Tibial artery (tissue), 4 donors: Measurements from ENCODE around the gene SRGN.

Experiments
- DNase-seq, 2 donors: peaks; one replicate each; pipeline ENCODE4 v3.0.0-alpha.2; 2019
- H3K27ac ChIP-seq, 2 donors: fragments of 200-600 bp; sonication (generic) in 1 of 2; 1 replicate in 1 of 2; 2 replicates in 1 of 2; pipeline ENCODE4 v1.5.1; 2018 to 2019; ENCODE audit warnings: mild to moderate bottlenecking in 1 of 2
- H3K27me3 ChIP-seq, 2 donors: fragments of 200-600 bp; sonication (generic) in 1 of 2; one replicate each; pipeline versions ENCODE4 v1.5.1 to v1.6.0; 2016 to 2019
- H3K36me3 ChIP-seq, 3 donors: fragments of 200-600 bp; sonication (generic) in 2 of 3; one replicate each; pipeline ENCODE4 v1.5.1; 2016 to 2019; ENCODE audit warnings: mild to moderate bottlenecking in 2 of 3
- H3K4me1 ChIP-seq, 4 donors: fragments of 200-600 bp; sonication (generic) in 2 of 4; 1 replicate in 3 of 4; 2 replicates in 1 of 4; pipeline ENCODE4 v1.5.1; 2016 to 2019
- H3K4me3 ChIP-seq, 2 donors: fragments of 200-600 bp; sonication (generic) in 1 of 2; 1 replicate in 1 of 2; 2 replicates in 1 of 2; pipeline ENCODE4 v1.5.1; 2018 to 2019; ENCODE audit warnings: mild to moderate bottlenecking in 2 of 2
- H3K9me3 ChIP-seq, 3 donors: fragments of 200-600 bp; sonication (generic) in 1 of 3; one replicate each; pipeline ENCODE4 v1.5.1; 2016 to 2019
- intact Hi-C: fragments of 100-400 bp; cut with DNase I; formaldehyde crosslinking; loops from one replicate; pipeline ENCODE4 v1.15.0; 2023; ENCODE audit warnings: low total_unique reads
- TF ChIP-seq, protein P1 (sequence below), 2 experiments: fragments of 200-600 bp in 1 of 2; fragments of 450-650 bp in 1 of 2; IDR thresholded peaks; one replicate each; pipeline ENCODE4 v1.5.1; 2017 to 2019; ENCODE audit warnings: antibody characterized with exemption in 2 of 2, mild to moderate bottlenecking in 1 of 2, moderate library complexity in 1 of 2

SRGN gene

DNA sequence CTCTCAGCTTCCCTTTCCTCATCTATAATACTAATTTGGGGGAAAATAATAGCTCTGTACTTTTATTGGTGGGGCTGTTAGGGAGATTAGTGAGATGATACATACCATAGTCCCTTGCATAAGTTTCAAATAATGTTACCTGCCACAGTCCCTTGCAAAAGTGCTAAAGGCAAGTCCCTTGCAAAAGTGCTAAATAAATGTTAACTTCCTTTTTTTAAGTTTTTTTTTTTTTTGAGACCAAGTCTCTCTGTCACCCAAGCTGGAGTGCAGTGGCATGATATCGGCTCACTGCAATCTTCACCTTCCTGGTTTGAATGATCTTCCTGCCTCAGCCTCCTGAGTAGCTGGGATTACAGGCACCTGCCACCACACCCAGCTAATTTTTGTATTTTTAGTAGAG, 43.4 kb upstream of the SRGN start:
- Histone ChIP-seq H3K4me1 (no peaks in the 10 kb centered on the region), H3K36me3 (no peaks in the 10 kb centered on the region), H3K9me3 (no peaks in the 10 kb centered on the region), H3K27me3 (no peaks in the 10 kb centered on the region), H3K4me3 (no peak overlapping the region), H3K27ac (no peak overlapping the region)
- no peak for DNase-seq
- TF ChIP-seq, protein P1, sequence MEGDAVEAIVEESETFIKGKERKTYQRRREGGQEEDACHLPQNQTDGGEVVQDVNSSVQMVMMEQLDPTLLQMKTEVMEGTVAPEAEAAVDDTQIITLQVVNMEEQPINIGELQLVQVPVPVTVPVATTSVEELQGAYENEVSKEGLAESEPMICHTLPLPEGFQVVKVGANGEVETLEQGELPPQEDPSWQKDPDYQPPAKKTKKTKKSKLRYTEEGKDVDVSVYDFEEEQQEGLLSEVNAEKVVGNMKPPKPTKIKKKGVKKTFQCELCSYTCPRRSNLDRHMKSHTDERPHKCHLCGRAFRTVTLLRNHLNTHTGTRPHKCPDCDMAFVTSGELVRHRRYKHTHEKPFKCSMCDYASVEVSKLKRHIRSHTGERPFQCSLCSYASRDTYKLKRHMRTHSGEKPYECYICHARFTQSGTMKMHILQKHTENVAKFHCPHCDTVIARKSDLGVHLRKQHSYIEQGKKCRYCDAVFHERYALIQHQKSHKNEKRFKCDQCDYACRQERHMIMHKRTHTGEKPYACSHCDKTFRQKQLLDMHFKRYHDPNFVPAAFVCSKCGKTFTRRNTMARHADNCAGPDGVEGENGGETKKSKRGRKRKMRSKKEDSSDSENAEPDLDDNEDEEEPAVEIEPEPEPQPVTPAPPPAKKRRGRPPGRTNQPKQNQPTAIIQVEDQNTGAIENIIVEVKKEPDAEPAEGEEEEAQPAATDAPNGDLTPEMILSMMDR (IDR thresholded peaks at IDR 0.05) = no peak
- intact Hi-C loops = no loop called here

DNA sequence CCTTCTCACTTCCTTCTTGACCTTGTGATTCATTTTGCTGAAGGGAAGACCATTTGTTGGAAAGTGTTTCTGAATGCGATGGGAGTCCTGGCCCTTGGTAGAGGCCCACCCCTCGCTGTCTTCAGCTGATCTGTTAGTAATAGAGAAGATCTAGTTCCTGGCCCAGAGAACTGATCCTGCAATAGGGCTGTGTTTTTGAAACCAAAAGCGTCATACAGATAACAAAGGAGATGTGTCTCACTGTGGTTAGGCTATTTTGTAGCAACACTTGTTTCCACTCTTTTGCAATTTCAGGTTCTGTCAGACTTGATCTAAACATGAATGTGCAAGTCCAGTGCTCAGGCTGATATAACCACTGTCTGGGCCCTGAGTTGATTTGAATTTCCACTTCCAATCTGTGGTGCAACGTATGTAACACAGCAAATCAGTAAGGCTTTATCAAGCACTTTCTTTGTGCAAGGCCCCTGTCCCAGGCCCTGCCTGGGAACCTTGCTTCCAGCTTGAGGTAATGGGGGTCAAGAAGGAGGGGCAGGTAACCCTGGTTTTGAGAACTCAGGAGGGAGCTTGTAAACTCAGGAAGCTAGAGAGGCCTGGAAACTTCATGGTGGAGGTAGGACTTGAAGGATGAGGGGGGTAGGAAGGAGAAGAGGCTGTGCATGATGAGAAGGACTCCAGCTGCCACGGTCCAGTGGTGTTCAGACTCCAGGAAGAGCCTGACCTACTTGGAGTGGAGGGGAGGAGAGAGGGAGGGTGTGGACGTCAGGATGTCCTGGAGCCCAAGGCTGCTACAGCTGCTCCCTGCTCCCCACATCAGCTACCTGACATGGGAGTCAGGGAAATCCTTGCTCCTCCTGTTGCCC, 42.2 kb upstream of the SRGN start:
- no peak for DNase-seq
- H3K27ac ChIP-seq = no peak overlapping the region
- intact Hi-C loops = no loop called here

DNA sequence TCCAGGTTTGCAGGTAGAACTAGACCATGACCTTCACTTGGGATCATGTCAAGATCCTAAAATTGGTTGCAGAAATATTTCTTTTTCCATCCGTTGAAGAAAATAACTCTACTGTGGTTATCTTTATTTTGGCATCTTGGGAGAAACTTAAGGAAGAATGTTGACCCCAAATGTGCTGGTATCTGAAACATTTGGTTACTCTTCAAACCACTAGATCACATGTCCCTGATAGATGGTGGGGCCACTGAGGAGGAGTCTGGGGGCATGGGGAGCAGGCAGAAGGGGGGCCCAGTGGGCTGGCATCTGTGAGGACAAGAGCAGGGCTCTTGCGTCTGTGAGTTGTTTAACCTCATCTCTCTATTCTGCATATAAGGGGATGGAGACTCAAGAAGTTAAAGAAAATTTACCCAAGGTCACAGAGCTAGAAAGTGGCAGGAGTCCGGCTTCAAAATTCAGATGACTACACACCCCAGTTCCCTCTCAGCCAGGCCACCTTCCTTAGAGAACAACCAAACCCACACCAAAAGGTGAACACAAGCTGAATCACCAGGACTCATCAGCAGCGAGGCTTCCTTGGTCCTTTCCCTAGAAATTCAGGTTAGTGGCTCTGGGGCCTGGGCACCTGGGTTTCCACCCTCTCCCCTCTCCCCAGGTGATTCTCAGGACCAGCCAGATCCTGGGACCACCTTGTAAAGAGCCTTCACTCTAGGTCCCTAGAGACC, 40.6 kb upstream of the SRGN start:
- H3K27me3 ChIP-seq = no peaks in the 10 kb centered on the region
- intact Hi-C loops = no loop called here
- H3K9me3 ChIP-seq = no peaks in the 10 kb centered on the region
- DNase-seq = no peak
- TF ChIP-seq, protein P1 (IDR thresholded peaks at IDR 0.05) = no peak
- no peak overlapping the region for H3K4me3 ChIP-seq
- H3K36me3 ChIP-seq = no peaks in the 10 kb centered on the region
- H3K4me1 ChIP-seq = no peaks in the 10 kb centered on the region
- no peak overlapping the region for H3K27ac ChIP-seq

More for the DNA sequence above, 42.2 kb upstream of the SRGN start:
- Histone ChIP-seq H3K4me3 (no peak overlapping the region), H3K27me3 (no peaks in the 10 kb centered on the region), H3K36me3 (no peaks in the 10 kb centered on the region), H3K4me1 (no peaks in the 10 kb centered on the region), H3K9me3 (no peaks in the 10 kb centered on the region)
- TF ChIP-seq, protein P1 (IDR thresholded peaks at IDR 0.05) = no peak

DNA sequence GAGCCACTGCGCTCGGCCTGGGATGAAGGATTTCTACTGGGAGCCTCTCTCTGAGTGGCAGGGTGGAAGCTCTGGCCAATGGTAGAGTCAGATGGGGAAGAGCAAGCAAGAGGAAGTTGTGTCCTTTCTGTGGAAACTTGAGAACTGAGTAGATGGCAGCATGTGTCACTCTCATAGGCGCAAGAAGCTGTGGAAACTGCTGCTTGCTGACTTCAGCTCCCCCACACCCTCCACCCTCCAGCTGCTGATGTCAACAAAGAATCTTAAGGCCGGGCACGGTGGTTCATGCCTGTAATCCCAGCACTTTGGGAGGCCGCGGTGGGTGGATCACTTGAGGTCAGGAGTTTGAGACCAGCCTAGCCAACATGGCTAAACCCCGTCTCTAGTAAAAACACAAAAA, 39.8 kb upstream of the SRGN start:
- H3K27ac ChIP-seq = no peak overlapping the region
- no peak overlapping the region for H3K4me3 ChIP-seq
- TF ChIP-seq, protein P1 (IDR thresholded peaks at IDR 0.05) = no peak
- peaks cover 0 to 3% of the 10 kb centered on the region in 2 donors for H3K27me3 ChIP-seq
- no peaks in the 10 kb centered on the region for H3K4me1 ChIP-seq
- no peaks in the 10 kb centered on the region for H3K9me3 ChIP-seq
- H3K36me3 ChIP-seq = no peaks in the 10 kb centered on the region
- intact Hi-C loops = no loop called here
- peak; percentile 68 to 74 for DNase-seq

DNA sequence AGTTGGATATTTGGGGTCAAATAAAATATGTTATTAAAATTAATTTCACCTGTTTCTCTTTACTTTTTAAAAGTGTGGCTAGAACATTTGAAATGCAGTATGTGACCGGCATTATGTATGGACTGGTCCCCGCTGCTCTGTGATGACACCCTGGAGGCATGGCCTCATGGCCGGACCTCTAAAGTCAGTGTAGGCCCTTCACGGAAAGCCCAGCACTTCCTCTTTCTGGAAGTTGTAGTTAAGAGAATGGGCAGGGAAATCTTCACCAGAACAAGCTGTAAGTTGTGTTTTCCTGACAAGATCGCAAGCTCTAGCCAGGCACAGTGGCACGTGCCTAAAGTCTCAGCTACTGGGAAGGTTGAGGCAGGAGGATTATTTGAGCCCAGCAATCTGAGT, 38.3 kb upstream of the SRGN start:
- Histone ChIP-seq H3K9me3 (no peaks in the 10 kb centered on the region), H3K36me3 (no peaks in the 10 kb centered on the region), H3K4me1 (no peaks in the 10 kb centered on the region), H3K27ac (no peak overlapping the region), H3K27me3 (peaks cover 0 to 5% of the 10 kb centered on the region in 2 donors), H3K4me3 (no peak overlapping the region)
- intact Hi-C loops = no loop called here
- TF ChIP-seq, protein P1 (IDR thresholded peaks at IDR 0.05) = no peak
- no peak for DNase-seq
